Kidney (tissue), 14 donors: Measurements from ENCODE around the gene RND3. TPM values are rescaled to one million over a fixed set of nuclear protein-coding genes. Genes with fewer than 3 reads are reported as not detected.

Source experiments
- DNase-seq, 5 donors: peaks; one replicate each; pipeline ENCODE4 v3.0.0-alpha.2; 2013 to 2020
- FAIRE-seq: peaks from 2 replicates; lab custom pipeline; 2012; peaks lifted over from hg19 to GRCh38; lab: Jason Lieb, UNC
- H3K27ac ChIP-seq, 2 donors: one replicate each; pipeline ENCODE4 v1.7.0; 2013; ENCODE audit warnings: low read depth in 2 of 2, low read length in 2 of 2, inconsistent platforms in 1 of 2
- H3K27me3 ChIP-seq: one replicate; pipeline ENCODE4 v1.7.1; 2013; ENCODE audit warnings: low read length, inconsistent platforms; ENCODE audit not compliant: control insufficient read depth, insufficient read depth
- H3K36me3 ChIP-seq, 3 donors: one replicate each; pipeline versions ENCODE4 v1.7.0 to v1.7.1; 2013; ENCODE audit warnings: low read length in 3 of 3, control low read depth in 1 of 3, inconsistent platforms in 1 of 3; ENCODE audit not compliant: insufficient read depth in 3 of 3, control insufficient read depth in 2 of 3
- H3K4me1 ChIP-seq, 3 donors: one replicate each; pipeline versions ENCODE4 v1.7.0 to v1.7.1; 2013; ENCODE audit warnings: low read length in 3 of 3, inconsistent platforms in 1 of 3, low read depth in 1 of 3; ENCODE audit not compliant: control insufficient read depth in 2 of 3, insufficient read depth in 2 of 3
- H3K4me3 ChIP-seq, 3 donors: one replicate each; pipeline versions ENCODE4 v1.7.0 to v1.8.1; 2013; ENCODE audit warnings: low read length in 3 of 3, control low read depth in 1 of 3, inconsistent platforms in 1 of 3
- H3K9ac ChIP-seq, 3 donors: one replicate each; pipeline versions ENCODE4 v1.7.0 to v1.7.1; 2013; ENCODE audit warnings: low read length in 3 of 3, control low read depth in 1 of 3, inconsistent platforms in 1 of 3
- H3K9me3 ChIP-seq, 3 donors: one replicate each; pipeline versions ENCODE4 v1.7.0 to v1.7.1; 2013; ENCODE audit warnings: low read length in 3 of 3, control low read depth in 1 of 3, inconsistent platforms in 1 of 3; ENCODE audit not compliant: control insufficient read depth in 2 of 3, insufficient read depth in 1 of 3
- CTCF ChIP-seq: IDR thresholded peaks from 3 replicates; pipeline ENCODE4 v1.5.1; 2012; ENCODE audit warnings: mild to moderate bottlenecking, moderate library complexity, borderline replicate concordance; ENCODE audit not compliant: insufficient read depth; ENCODE audit errors: extremely low read depth
- intact Hi-C: fragments of 100-400 bp; cut with DNase I; formaldehyde crosslinking; loops from one replicate; pipeline ENCODE4 v1.11.1; 2022
- polyA plus RNA-seq: library from polyadenylated mRNA; stranded (reverse); fragments of 350-450 nt; fragmentation: Illumina TruSeq; extraction: RNeasy Lipid Tissue Mini Kit (QIAGEN cat#74804); gene quantifications from one replicate; pipeline ENCODE4 v1.2.3, GENCODE V29; 2014; ENCODE audit warnings: low read depth, low replicate concordance; ENCODE audit not compliant: insufficient read depth
- total RNA-seq: library from RNA; stranded (reverse); fragmentation: NEBNext Ultra II Directional; extraction: Animal tissue kit (Norgen Biotek cat#: 25700); gene quantifications from one replicate; pipeline ENCODE4 v1.2.1, GENCODE V29; 2021
- donor health status: control.
- donor health status: control.
- donor health status: control.
- donor health status: control.
- donor health status: control.
- donor health status: DM: yes; HTN: yes; CAD: no.
- donor health status: Normal renal cell carcinoma (clear cell type).

Gene RND3
- total and polyA plus RNA-seq, 2 donors from 2014 or later: 6.5 to 26.1 TPM

- Histone ChIP-seq H3K4me3 (no peak overlapping the region), H3K27ac (no peak overlapping the region), H3K4me1 (peaks cover 0 to 10% (median 6%) of the 10 kb centered on the region in 3 donors), H3K36me3 (no peaks in the 10 kb centered on the region), H3K27me3 (no peaks in the 10 kb centered on the region), H3K9ac (no peak overlapping the region), H3K9me3 (no peaks in the 10 kb centered on the region)
- intact Hi-C loops: no loop called here
- DNase-seq (no peak), FAIRE-seq (no peak)
- no peak for TF ChIP-seq CTCF
Observed at GRCh38 chr2:150483532-150483931, 3.9 kb downstream of the RND3 start.

GRCh38 chr2:150482667-150483400 is 4.6 kb downstream of the RND3 start:
- TF ChIP-seq CTCF: no peak
- FAIRE-seq (no peak), DNase-seq (no peak)
- Histone ChIP-seq H3K27me3 (no peaks in the 10 kb centered on the region), H3K36me3 (no peaks in the 10 kb centered on the region), H3K27ac (no peak overlapping the region), H3K4me1 (peaks cover 0 to 16% (median 6%) of the 10 kb centered on the region in 3 donors), H3K4me3 (no peak overlapping the region), H3K9ac (no peak overlapping the region), H3K9me3 (no peaks in the 10 kb centered on the region)
- intact Hi-C loops: no loop called here

GRCh38 chr2:150482111-150482510 is 5.4 kb downstream of the RND3 start:
- Histone ChIP-seq H3K27me3 (no peaks in the 10 kb centered on the region), H3K27ac (no peak overlapping the region), H3K9me3 (no peaks in the 10 kb centered on the region), H3K9ac (no peak overlapping the region), H3K36me3 (no peaks in the 10 kb centered on the region), H3K4me1 (peaks cover 0 to 20% (median 6%) of the 10 kb centered on the region in 3 donors), H3K4me3 (no peak overlapping the region)
- TF ChIP-seq CTCF: no peak
- FAIRE-seq (no peak), DNase-seq (no peak)
- intact Hi-C loops: no loop called here
